ENCODE data around the gene EIF2S3. TPM values are rescaled to one million over a fixed set of nuclear protein-coding genes. Genes with fewer than 3 reads are reported as not detected.

Gene EIF2S3
- total RNA-seq, 2 experiments from 2014 or later: 197 to 202 TPM

DNA sequence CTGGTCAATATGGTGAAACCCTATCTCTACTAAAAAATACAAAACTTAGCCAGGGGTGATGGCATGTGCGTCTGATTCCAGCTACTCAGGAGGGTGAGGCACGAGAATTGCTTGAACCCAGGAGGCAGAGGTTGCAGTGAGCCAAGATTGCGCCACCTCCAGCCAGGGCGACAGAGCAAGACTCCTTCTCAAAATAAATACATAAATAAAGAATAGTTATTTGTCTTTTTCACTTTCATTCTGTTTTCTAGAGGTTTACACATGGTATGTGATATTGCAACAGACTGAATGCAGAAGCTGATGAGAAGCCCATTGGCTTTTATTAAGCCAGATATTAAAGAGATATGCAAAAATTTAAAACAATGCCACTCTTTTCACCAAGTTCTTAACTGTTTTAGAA, 35.9 kb upstream of the EIF2S3 start:
- Histone ChIP-seq H3K4me3 (ENCODE audit: low read length) (no peak overlapping the region), H3K36me3 (ENCODE audit: insufficient read depth, low read length) (no peaks in the 10 kb centered on the region), H3K27ac (ENCODE audit: low read depth in 1 of 2, low read length in 2 of 2) (no peak overlapping the region), H3K27me3 (ENCODE audit: control insufficient read depth in 1 of 2, insufficient read depth in 2 of 2, low read length in 2 of 2) (no peaks in the 10 kb centered on the region), H3K4me1 (ENCODE audit: insufficient read depth, low read length) (peaks cover 16% of the 10 kb centered on the region), H3K9me3 (ENCODE audit: control insufficient read depth in 1 of 2, insufficient read depth in 1 of 2, low read length in 2 of 2) (no peaks in the 10 kb centered on the region)
- intact Hi-C loops (cut with DNase I, micrococcal nuclease): no loop called here
- Mint-ChIP-seq H3K27ac (no peak overlapping the region), H3K9me3 (no peaks in the 10 kb centered on the region), H3K4me1 (ENCODE audit: low read depth) (peaks cover 48% of the 10 kb centered on the region), H3K36me3 (ENCODE audit: low read depth) (peaks cover 34% of the 10 kb centered on the region), H3K27me3 (no peaks in the 10 kb centered on the region), H3K4me3 (no peak overlapping the region)
- POLR2A ChIA-PET: no interaction called here
- TF ChIP-seq, protein P1, sequence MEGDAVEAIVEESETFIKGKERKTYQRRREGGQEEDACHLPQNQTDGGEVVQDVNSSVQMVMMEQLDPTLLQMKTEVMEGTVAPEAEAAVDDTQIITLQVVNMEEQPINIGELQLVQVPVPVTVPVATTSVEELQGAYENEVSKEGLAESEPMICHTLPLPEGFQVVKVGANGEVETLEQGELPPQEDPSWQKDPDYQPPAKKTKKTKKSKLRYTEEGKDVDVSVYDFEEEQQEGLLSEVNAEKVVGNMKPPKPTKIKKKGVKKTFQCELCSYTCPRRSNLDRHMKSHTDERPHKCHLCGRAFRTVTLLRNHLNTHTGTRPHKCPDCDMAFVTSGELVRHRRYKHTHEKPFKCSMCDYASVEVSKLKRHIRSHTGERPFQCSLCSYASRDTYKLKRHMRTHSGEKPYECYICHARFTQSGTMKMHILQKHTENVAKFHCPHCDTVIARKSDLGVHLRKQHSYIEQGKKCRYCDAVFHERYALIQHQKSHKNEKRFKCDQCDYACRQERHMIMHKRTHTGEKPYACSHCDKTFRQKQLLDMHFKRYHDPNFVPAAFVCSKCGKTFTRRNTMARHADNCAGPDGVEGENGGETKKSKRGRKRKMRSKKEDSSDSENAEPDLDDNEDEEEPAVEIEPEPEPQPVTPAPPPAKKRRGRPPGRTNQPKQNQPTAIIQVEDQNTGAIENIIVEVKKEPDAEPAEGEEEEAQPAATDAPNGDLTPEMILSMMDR (IDR thresholded peaks at IDR 0.05): no peak
- CTCF ChIA-PET: no interaction called here
- DNase-seq (no peak), ATAC-seq (ENCODE audit: poor library complexity) (no peak)

DNA sequence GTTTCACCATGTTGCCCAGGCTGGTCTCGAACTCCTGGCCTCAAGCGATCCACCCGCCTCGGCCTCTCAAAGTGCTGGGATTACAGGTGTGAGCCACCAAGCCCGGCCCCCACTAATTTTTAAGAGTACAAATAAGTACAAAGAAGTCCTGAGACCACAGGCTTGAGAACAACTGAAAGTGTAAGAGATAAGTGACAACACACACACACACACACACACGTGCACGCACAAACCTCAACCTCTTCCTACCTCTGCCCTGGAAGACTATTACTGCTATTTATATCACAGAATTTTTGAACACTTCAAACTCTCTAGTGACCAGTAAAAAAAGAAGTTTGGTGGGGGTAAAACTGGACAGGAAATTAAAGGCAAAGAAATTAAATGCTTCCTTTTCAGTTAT, 35.3 kb upstream of the EIF2S3 start:
- no peaks in the 10 kb centered on the region for H3K27me3 ChIP-seq (ENCODE audit: control insufficient read depth in 1 of 2, insufficient read depth in 2 of 2, low read length in 2 of 2)
- ChIA-PET CTCF (interaction anchor here (2.3 kb wide), 1 partner anchor 35 kb away, joined by 6 read pairs; the partner anchor contains the start of gene EIF2S3), POLR2A (no interaction called here)
- H3K4me3 ChIP-seq (ENCODE audit: low read length): no peak overlapping the region
- H3K27me3 Mint-ChIP-seq: no peaks in the 10 kb centered on the region
- intact Hi-C loops (cut with DNase I, micrococcal nuclease): no loop called here
- no peaks in the 10 kb centered on the region for H3K9me3 Mint-ChIP-seq
- peaks cover 34% of the 10 kb centered on the region for H3K36me3 Mint-ChIP-seq (ENCODE audit: low read depth)
- DNase-seq (peak in 6 of 14 experiments; percentile 1 to 33 (median 10)), ATAC-seq (ENCODE audit: poor library complexity) (no peak)
- peak overlapping the region; percentile 42 for H3K4me3 Mint-ChIP-seq
- TF ChIP-seq, protein P1 (IDR thresholded peaks at IDR 0.05): no peak
- H3K4me1 ChIP-seq (ENCODE audit: insufficient read depth, low read length): peaks cover 15% of the 10 kb centered on the region
- H3K9me3 ChIP-seq (ENCODE audit: control insufficient read depth in 1 of 2, insufficient read depth in 1 of 2, low read length in 2 of 2): no peaks in the 10 kb centered on the region
- peak overlapping the region; percentile 68 for H3K27ac Mint-ChIP-seq
- H3K36me3 ChIP-seq (ENCODE audit: insufficient read depth, low read length): no peaks in the 10 kb centered on the region
- peaks cover 44% of the 10 kb centered on the region for H3K4me1 Mint-ChIP-seq (ENCODE audit: low read depth)
- H3K27ac ChIP-seq (ENCODE audit: low read depth in 1 of 2, low read length in 2 of 2): no peak overlapping the region

DNA sequence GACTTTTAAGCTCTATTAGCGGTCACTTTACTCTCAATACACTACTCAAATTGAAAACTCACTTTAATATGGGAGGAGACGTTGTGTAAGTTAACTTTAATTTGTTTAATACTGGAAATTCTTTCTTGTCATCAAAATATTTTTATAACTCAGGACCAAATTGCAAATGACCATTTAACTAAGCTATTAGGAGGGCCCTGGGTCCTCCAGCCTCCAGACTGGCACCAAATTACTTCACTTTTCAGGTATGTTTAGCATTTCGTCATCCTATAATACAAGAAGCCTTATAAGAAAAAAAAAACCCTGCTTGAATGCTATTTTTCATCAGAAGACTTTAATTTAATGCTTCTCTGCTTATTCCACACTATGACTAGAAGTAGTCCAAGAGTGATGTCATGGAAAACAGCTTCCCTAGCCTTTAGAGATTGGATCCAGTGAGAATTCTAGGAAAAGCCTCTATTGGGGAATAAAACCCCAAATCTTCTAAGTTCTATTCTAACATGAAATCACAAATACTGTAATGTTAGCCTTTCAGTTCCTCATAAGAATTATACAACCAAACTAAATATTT, 34.4 kb upstream of the EIF2S3 start:
- DNase-seq (no peak), ATAC-seq (ENCODE audit: poor library complexity) (no peak)
- H3K4me1 Mint-ChIP-seq (ENCODE audit: low read depth): peaks cover 35% of the 10 kb centered on the region
- ChIA-PET CTCF (interaction anchor here (2.3 kb wide), 1 partner anchor 34 kb away, joined by 6 read pairs; the partner anchor contains the start of gene EIF2S3), POLR2A (interaction anchor here (0.6 to 1.3 kb wide), 2 partner anchors 74 to 112 kb away, joined by 3 to 5 read pairs; partner anchors contain the start of gene CXorf58)
- peaks cover 28% of the 10 kb centered on the region for H3K36me3 Mint-ChIP-seq (ENCODE audit: low read depth)
- H3K4me3 ChIP-seq (ENCODE audit: low read length): no peak overlapping the region
- no peaks in the 10 kb centered on the region for H3K36me3 ChIP-seq (ENCODE audit: insufficient read depth, low read length)
- no peaks in the 10 kb centered on the region for H3K9me3 ChIP-seq (ENCODE audit: control insufficient read depth in 1 of 2, insufficient read depth in 1 of 2, low read length in 2 of 2)
- intact Hi-C loops (cut with DNase I, micrococcal nuclease): loop anchor here in 1 of 2 experiments (2.0 to 10.0 kb wide), 3 partner anchors 66 to 236 kb away; partner anchors contain the start of genes APOO and SAT1
- peaks cover 11% of the 10 kb centered on the region for H3K4me1 ChIP-seq (ENCODE audit: insufficient read depth, low read length)
- H3K27me3 ChIP-seq (ENCODE audit: control insufficient read depth in 1 of 2, insufficient read depth in 2 of 2, low read length in 2 of 2): no peaks in the 10 kb centered on the region
- TF ChIP-seq, protein P1 (IDR thresholded peaks at IDR 0.05): no peak
- H3K27ac ChIP-seq (ENCODE audit: low read depth in 1 of 2, low read length in 2 of 2): no peak overlapping the region
- H3K4me3 Mint-ChIP-seq: peak overlapping the region; percentile 31
- H3K27me3 Mint-ChIP-seq: no peaks in the 10 kb centered on the region
- H3K9me3 Mint-ChIP-seq: no peaks in the 10 kb centered on the region
- H3K27ac Mint-ChIP-seq: peak overlapping the region; percentile 68
